Loucy (cell line): ENCODE measurements around the gene QDPR.

ENCODE experiments used
- CTCF ChIP-seq: fragments of 200-600 bp; sonication (generic); conservative IDR thresholded peaks from 2 replicates; pipeline ENCODE4 v1.5.1; 2014; ENCODE audit warnings: mild to moderate bottlenecking, antibody characterized with exemption, low read length
- EZH2phosphoT487 ChIP-seq: fragments of 200-600 bp; IDR thresholded peaks from 2 replicates; pipeline ENCODE4 v1.6.1; 2018; ENCODE audit warnings: antibody characterized with exemption, mild to moderate bottlenecking, moderate library complexity, borderline replicate concordance

- peak; percentile 33 for TF ChIP-seq CTCF
- no peak for TF ChIP-seq EZH2phosphoT487
These were observed 18.3 kb downstream of the QDPR start for GRCh38 chr4:17493619-17494018.
